Lung (tissue), 12 donors: ENCODE results near the gene ACSF3. TPM values are rescaled to one million over a fixed set of nuclear protein-coding genes. Genes with fewer than 3 reads are reported as not detected.

Experiments
- ATAC-seq: fragments of 200-7000 bp; cut with Tn5 transposase; one replicate; pipeline ENCODE4 v1.9.1; 2020; ENCODE audit warnings: moderate number of reproducible peaks; ENCODE audit not compliant: insufficient read depth, low FRiP score
- DNase-seq, 3 donors: peaks; one replicate each; pipeline ENCODE4 v3.0.0-alpha.2; 2013 to 2017
- H3K27ac ChIP-seq, 2 donors: one replicate each; pipeline ENCODE4 v1.5.1; 2013; ENCODE audit warnings: mild to moderate bottlenecking in 2 of 2, moderate library complexity in 2 of 2, control low read depth in 1 of 2, inconsistent platforms in 1 of 2, low read depth in 1 of 2, low read length in 1 of 2
- H3K27me3 ChIP-seq, 3 donors: one replicate each; pipeline ENCODE4 v1.5.1; 2013; ENCODE audit warnings: low read length in 2 of 3; ENCODE audit not compliant: control insufficient read depth in 3 of 3, insufficient read depth in 3 of 3
- H3K36me3 ChIP-seq, 4 donors: one replicate each; pipeline ENCODE4 v1.5.1; 2013; ENCODE audit warnings: low read length in 4 of 4, mild to moderate bottlenecking in 1 of 4, moderate library complexity in 1 of 4; ENCODE audit not compliant: control insufficient read depth in 4 of 4, insufficient read depth in 4 of 4
- H3K4me1 ChIP-seq, 5 donors: one replicate each; pipeline ENCODE4 v1.5.1; 2013; ENCODE audit warnings: low read length in 5 of 5, mild to moderate bottlenecking in 2 of 5, moderate library complexity in 1 of 5; ENCODE audit not compliant: control insufficient read depth in 5 of 5, insufficient read depth in 5 of 5
- H3K4me3 ChIP-seq: one replicate; pipeline ENCODE4 v1.5.1; 2013; ENCODE audit warnings: mild to moderate bottlenecking, control low read depth, moderate library complexity
- H3K9ac ChIP-seq, 2 donors: one replicate each; pipeline ENCODE4 v1.5.1; 2013; ENCODE audit warnings: low read length in 2 of 2, control low read depth in 1 of 2; ENCODE audit not compliant: insufficient read depth in 1 of 2
- H3K9me3 ChIP-seq, 4 donors: one replicate each; pipeline ENCODE4 v1.5.1; 2013; ENCODE audit warnings: low read length in 3 of 4, mild to moderate bottlenecking in 1 of 4, moderate library complexity in 1 of 4; ENCODE audit not compliant: control insufficient read depth in 4 of 4, insufficient read depth in 3 of 4
- WGBS, 2 donors: extraction: QIAGEN DNeasy Blood & Tissue Kit; methylation state at CpG; one replicate each; pipeline ENCODE4 v1.1.7; 2013; 5-methylcytosine and 5-hydroxymethylcytosine counted together
- polyA plus RNA-seq, 2 donors: library from polyadenylated mRNA; stranded (reverse); fragments of 200-250 nt; gene quantifications; one replicate each; pipeline ENCODE4 v1.2.1, GENCODE V29; 2013
- total RNA-seq, 2 donors: library from RNA; depleted of rRNA in 1 of 2; stranded (reverse); fragments of >200 nt in 1 of 2; gene quantifications; one replicate each; pipeline ENCODE4 v1.2.1, GENCODE V29; 2014 to 2021
- TF ChIP-seq, protein P1 (sequence below): IDR thresholded peaks from 2 replicates; pipeline ENCODE4 v1.5.1; 2012; ENCODE audit warnings: mild to moderate bottlenecking; ENCODE audit errors: control extremely low read depth, extremely low read depth
- donor health status: control.
- donor health status: control.
- donor health status: Bipolar disorder and iron deficiency.
- donor health status: healthy.
- donor health status: DM: yes; HTN: yes; CAD: no.

The ACSF3 gene
- total and polyA plus RNA-seq, 4 donors, result 17.4 to 33.6 (median 31.2) TPM

DNA sequence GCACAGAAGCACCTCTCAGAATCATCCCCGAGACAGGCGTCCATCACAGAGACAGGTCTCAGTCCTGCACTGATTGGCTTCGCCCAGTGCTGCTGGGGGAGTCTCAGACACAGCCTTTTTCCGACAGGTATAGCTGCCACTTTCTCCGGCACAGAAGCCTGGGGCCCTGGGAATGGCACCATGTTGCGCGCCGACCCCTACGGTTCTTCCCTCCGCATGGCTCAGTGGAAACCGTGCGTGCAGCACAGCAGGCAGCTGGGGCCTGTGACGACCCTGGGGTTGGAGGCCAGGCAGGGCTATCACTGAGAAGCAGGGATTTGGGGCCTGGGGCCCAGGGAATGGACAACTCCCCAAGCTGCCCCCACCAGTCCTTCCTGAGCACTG lies 48.2 kb downstream of the ACSF3 start:
- H3K9ac ChIP-seq, result no peak overlapping the region
- H3K27ac ChIP-seq, result no peak overlapping the region
- TF ChIP-seq, protein P1, sequence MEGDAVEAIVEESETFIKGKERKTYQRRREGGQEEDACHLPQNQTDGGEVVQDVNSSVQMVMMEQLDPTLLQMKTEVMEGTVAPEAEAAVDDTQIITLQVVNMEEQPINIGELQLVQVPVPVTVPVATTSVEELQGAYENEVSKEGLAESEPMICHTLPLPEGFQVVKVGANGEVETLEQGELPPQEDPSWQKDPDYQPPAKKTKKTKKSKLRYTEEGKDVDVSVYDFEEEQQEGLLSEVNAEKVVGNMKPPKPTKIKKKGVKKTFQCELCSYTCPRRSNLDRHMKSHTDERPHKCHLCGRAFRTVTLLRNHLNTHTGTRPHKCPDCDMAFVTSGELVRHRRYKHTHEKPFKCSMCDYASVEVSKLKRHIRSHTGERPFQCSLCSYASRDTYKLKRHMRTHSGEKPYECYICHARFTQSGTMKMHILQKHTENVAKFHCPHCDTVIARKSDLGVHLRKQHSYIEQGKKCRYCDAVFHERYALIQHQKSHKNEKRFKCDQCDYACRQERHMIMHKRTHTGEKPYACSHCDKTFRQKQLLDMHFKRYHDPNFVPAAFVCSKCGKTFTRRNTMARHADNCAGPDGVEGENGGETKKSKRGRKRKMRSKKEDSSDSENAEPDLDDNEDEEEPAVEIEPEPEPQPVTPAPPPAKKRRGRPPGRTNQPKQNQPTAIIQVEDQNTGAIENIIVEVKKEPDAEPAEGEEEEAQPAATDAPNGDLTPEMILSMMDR, result no peak
- no peak overlapping the region for H3K4me3 ChIP-seq
- ATAC-seq (no peak), DNase-seq (no peak)
- H3K36me3 ChIP-seq, result peaks cover 0 to 56% (median 6%) of the 10 kb centered on the region in 4 donors
- 97 to 99% methylated on average over 11 to 13 of the region's 13 CpGs for WGBS, 2 donors
- H3K9me3 ChIP-seq, result peaks cover 0 to 2% (median 0%) of the 10 kb centered on the region in 4 donors
- no peaks in the 10 kb centered on the region for H3K4me1 ChIP-seq
- H3K27me3 ChIP-seq, result no peaks in the 10 kb centered on the region

DNA sequence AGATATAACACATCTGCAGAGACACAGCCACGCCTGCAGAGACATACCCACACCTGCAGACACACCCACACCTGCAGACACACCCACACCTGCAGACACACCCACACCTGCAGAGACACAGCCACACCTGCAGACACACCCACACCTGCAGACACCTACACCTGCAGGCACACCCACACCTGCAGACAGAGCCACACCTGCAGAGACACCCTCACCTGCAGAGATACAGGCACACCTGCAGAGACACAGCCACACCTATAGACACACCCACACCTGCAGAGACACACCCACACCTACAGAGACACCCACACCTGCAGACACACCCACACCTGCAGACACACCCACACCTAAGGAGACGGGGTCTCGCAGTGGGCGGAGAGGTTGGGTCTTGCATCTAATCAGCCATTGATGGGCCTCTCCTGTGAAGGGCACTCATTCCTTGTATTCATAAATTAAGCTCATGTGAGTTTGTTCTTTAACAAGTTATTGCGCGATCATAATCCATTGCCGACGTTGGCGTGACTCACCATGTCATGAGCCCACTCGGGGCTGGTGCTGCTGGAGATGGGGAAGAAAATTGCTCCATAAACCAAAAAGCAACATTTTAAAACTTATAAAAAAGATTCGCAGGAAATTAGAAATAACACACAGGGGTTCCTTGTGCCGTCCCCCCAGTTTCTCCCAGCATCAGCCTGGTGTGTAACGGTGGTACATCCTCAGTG lies 49.0 kb downstream of the ACSF3 start:
- Histone ChIP-seq H3K9me3 (peaks cover 0 to 2% (median 0%) of the 10 kb centered on the region in 4 donors), H3K36me3 (peaks cover 0 to 55% (median 7%) of the 10 kb centered on the region in 4 donors), H3K9ac (no peak overlapping the region), H3K4me3 (no peak overlapping the region), H3K27me3 (no peaks in the 10 kb centered on the region), H3K27ac (no peak overlapping the region), H3K4me1 (no peaks in the 10 kb centered on the region)
- 92 to 94% methylated on average over 13 of the region's 13 CpGs for WGBS, 2 donors
- DNase-seq (no peak), ATAC-seq (no peak)
- TF ChIP-seq, protein P1, result no peak

DNA sequence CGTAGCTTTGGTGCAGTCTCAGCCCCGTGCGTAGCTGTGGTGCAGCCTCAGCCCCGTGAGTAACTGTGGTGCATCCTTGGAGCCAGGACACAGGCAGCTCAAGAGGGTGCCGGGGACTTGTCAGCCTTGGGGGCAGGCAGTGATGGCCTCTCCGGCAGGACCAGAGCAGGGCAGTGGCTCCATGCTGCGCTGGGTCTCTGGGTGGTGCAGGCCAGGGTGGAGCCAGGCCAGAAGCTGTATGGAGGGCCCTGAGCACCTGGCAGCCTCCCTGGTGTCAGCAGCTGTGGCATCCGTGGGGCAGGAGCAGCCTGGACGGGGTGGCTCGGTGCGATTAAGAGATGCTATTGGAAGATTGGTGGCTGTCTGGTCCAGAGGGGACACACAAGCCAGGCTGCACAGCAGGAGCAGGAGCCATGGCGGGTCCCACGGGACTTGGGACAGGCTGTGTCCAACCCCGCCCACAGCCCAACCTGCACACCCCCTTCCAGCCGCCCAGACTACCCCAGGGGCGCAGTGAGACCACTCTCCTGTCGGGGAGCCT lies 49.6 kb downstream of the ACSF3 start:
- no peak for ATAC-seq
- Histone ChIP-seq H3K9me3 (peaks cover 0 to 2% (median 0%) of the 10 kb centered on the region in 4 donors), H3K27me3 (no peaks in the 10 kb centered on the region), H3K4me1 (no peaks in the 10 kb centered on the region), H3K36me3 (peaks cover 0 to 55% (median 8%) of the 10 kb centered on the region in 4 donors), H3K27ac (no peak overlapping the region), H3K9ac (no peak overlapping the region), H3K4me3 (no peak overlapping the region)
- 95 to 96% methylated on average over 15 to 17 of the region's 17 CpGs for WGBS, 2 donors
- DNase-seq, result no peak
- TF ChIP-seq, protein P1, result no peak
